Naive thymus-derived CD4-positive, alpha-beta T cell (primary cell): Measurements from ENCODE around the gene CCDC102B. TPM values are rescaled to one million over a fixed set of nuclear protein-coding genes. Genes with fewer than 3 reads are reported as not detected.

Experiments
- ATAC-seq: fragments of 150-1000 bp; cut with Tn5 transposase; 2 replicates; pipeline ENCODE4 v1.10.0; 2021; ENCODE audit warnings: mild to moderate bottlenecking, moderate library complexity
- CTCF ChIA-PET: fragments of 350-600 bp; sonication (Branson Sonifier 250); formaldehyde crosslinking; loops from one replicate; lab custom pipeline; 2021; ENCODE audit warnings: antibody characterized with exemption; lab: Charles Lee
- POLR2A ChIA-PET: fragments of 350-600 bp; sonication (Branson Sonifier 250); formaldehyde crosslinking; loops from one replicate; lab custom pipeline; 2021; ENCODE audit warnings: antibody characterized with exemption, inconsistent platforms; lab: Charles Lee
- DNase-seq, 9 donors: peaks; one replicate each; pipeline versions ENCODE4 v3.0.0 to v3.0.0-alpha.2; 2020 to 2022; ENCODE audit warnings: mixed read lengths in 1 of 9
- H3K27ac ChIP-seq: one replicate; pipeline ENCODE4 v1.7.0; 2013; ENCODE audit warnings: mild to moderate bottlenecking, low read depth, low read length, moderate library complexity
- H3K27me3 ChIP-seq, 2 donors: one replicate each; pipeline ENCODE4 v1.7.0; 2013; ENCODE audit warnings: low read length in 2 of 2, mild to moderate bottlenecking in 2 of 2, moderate library complexity in 2 of 2; ENCODE audit not compliant: control insufficient read depth in 2 of 2, insufficient read depth in 2 of 2
- H3K36me3 ChIP-seq, 3 experiments: 1 replicate in 2 of 3; 2 replicates in 1 of 3; pipeline ENCODE4 v1.7.0; 2013; ENCODE audit warnings: low read length in 3 of 3, mild to moderate bottlenecking in 3 of 3, moderate library complexity in 1 of 3; ENCODE audit not compliant: insufficient read depth in 3 of 3, control insufficient read depth in 2 of 3
- H3K4me1 ChIP-seq, 2 donors: one replicate each; pipeline ENCODE4 v1.7.0; 2013; ENCODE audit warnings: low read length in 2 of 2, mild to moderate bottlenecking in 2 of 2, moderate library complexity in 1 of 2; ENCODE audit not compliant: control insufficient read depth in 2 of 2, insufficient read depth in 2 of 2
- H3K4me3 ChIP-seq: 2 replicates; pipeline ENCODE4 v1.7.0; 2013; ENCODE audit warnings: mild to moderate bottlenecking, low read length
- H3K9me3 ChIP-seq, 3 experiments: 1 replicate in 2 of 3; 2 replicates in 1 of 3; pipeline ENCODE4 v1.7.0; 2013; ENCODE audit warnings: low read length in 3 of 3; ENCODE audit not compliant: control insufficient read depth in 2 of 3
- H3K27ac Mint-ChIP-seq, 9 donors: one replicate each; pipeline ENCODE4 v1.8.0; 2020 to 2022; ENCODE audit warnings: mixed read lengths in 9 of 9, mild to moderate bottlenecking in 8 of 9, moderate library complexity in 5 of 9, inconsistent platforms in 2 of 9
- H3K27me3 Mint-ChIP-seq, 5 donors: one replicate each; pipeline ENCODE4 v1.8.0; 2021 to 2022; ENCODE audit warnings: mixed read lengths in 5 of 5, mild to moderate bottlenecking in 1 of 5
- H3K36me3 Mint-ChIP-seq, 5 donors: one replicate each; pipeline ENCODE4 v1.8.0; 2020 to 2022; ENCODE audit warnings: mixed read lengths in 5 of 5, mild to moderate bottlenecking in 3 of 5, inconsistent platforms in 1 of 5
- H3K4me1 Mint-ChIP-seq, 7 donors: one replicate each; pipeline ENCODE4 v1.8.0; 2020 to 2022; ENCODE audit warnings: mixed read lengths in 7 of 7, mild to moderate bottlenecking in 3 of 7, inconsistent platforms in 1 of 7
- H3K4me3 Mint-ChIP-seq, 10 donors: one replicate each; pipeline ENCODE4 v1.8.0; 2020 to 2022; ENCODE audit warnings: mild to moderate bottlenecking in 10 of 10, mixed read lengths in 10 of 10, moderate library complexity in 6 of 10, inconsistent platforms in 2 of 10
- H3K9me3 Mint-ChIP-seq, 11 donors: one replicate each; pipeline ENCODE4 v1.8.0; 2020 to 2022; ENCODE audit warnings: mixed read lengths in 11 of 11, mild to moderate bottlenecking in 4 of 11, inconsistent platforms in 1 of 11, moderate library complexity in 1 of 11
- intact Hi-C, 2 donors: fragments of 100-400 bp; cut with micrococcal nuclease; formaldehyde crosslinking; loops; one replicate each; pipeline ENCODE4 v1.15.1; 2023
- polyA plus RNA-seq, 2 donors: library from polyadenylated mRNA; unstranded; fragments of 300-500 nt; fragmentation: Illumina TruSeq; gene quantifications; one replicate each; pipeline ENCODE4 v1.2.3, GENCODE V29; 2021
- total RNA-seq, 6 experiments: library from RNA in 5 of 6; stranded (reverse) in 5 of 6; gene quantifications; 1 replicate in 5 of 6; 2 replicates in 1 of 6; pipeline ENCODE4 v1.2.3 and lab custom pipeline; 2021 to 2026

The CCDC102B gene
- total and polyA plus RNA-seq, 7 experiments from 2014 or later, result 2.7 to 10.9 (median 6.4) TPM

- no peaks in the 10 kb centered on the region for H3K9me3 ChIP-seq
- Mint-ChIP-seq H3K4me3 (no peak overlapping the region), H3K36me3 (peaks cover 0 to 3% (median 0%) of the 10 kb centered on the region in 5 donors), H3K9me3 (peaks cover 0 to 6% (median 2%) of the 10 kb centered on the region in 11 donors), H3K4me1 (no peaks in the 10 kb centered on the region), H3K27ac (no peak overlapping the region), H3K27me3 (peaks cover 0 to 5% (median 0%) of the 10 kb centered on the region in 5 donors)
- no peaks in the 10 kb centered on the region for H3K4me1 ChIP-seq
- H3K27ac ChIP-seq, result no peak overlapping the region
- intact Hi-C loops, result no loop called here
- no peak for DNase-seq
- ChIA-PET CTCF (interaction anchor here (0.6 kb wide), 1 partner anchor 1273 kb away, joined by 3 read pairs; no protein-coding TSS in a partner anchor), POLR2A (no interaction called here)
- no peaks in the 10 kb centered on the region for H3K36me3 ChIP-seq
- ATAC-seq, result no peak
- no peaks in the 10 kb centered on the region for H3K27me3 ChIP-seq
- no peak overlapping the region for H3K4me3 ChIP-seq
Observed at GRCh38 chr18:68772268-68772667, 25.6 kb upstream of the CCDC102B start.

DNA sequence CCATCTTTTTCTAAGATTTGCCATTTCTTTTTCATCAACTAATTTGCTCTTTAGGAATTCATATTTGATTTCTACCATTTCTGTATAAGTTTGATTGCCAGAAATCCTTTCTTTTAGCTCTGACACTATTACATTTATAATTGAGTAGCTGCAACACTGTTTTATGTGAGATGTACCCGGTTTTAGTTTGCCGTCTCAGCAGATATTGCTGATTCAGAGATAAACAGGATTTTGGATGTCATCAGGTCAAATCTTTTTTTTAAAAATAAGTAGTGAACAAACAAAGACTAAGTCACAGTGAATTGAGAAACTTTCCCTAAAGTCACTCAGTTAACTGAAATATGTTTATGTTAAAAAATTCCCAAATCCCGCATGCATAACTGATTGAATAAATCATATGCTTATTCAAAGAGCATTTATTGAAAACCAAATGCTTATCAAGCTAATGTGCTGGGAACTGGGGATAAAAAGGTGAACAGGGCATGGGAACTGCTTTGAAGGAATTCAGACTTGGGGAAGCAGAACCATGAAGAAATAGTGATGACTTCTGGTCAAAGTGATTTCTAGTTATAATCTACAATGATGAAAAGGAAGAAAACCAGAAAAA lies 19.5 kb upstream of the CCDC102B start:
- CTCF ChIA-PET, result no interaction called here
- H3K36me3 ChIP-seq, result no peaks in the 10 kb centered on the region
- H3K9me3 Mint-ChIP-seq, result no peaks in the 10 kb centered on the region
- no peak overlapping the region for H3K27ac ChIP-seq
- H3K4me1 ChIP-seq, result no peaks in the 10 kb centered on the region
- ATAC-seq (no peak), DNase-seq (no peak)
- no peak overlapping the region for H3K27ac Mint-ChIP-seq
- no peaks in the 10 kb centered on the region for H3K9me3 ChIP-seq
- H3K4me3 ChIP-seq, result no peak overlapping the region
- no peaks in the 10 kb centered on the region for H3K4me1 Mint-ChIP-seq
- H3K36me3 Mint-ChIP-seq, result no peaks in the 10 kb centered on the region
- H3K4me3 Mint-ChIP-seq, result no peak overlapping the region
- no peaks in the 10 kb centered on the region for H3K27me3 ChIP-seq
- H3K27me3 Mint-ChIP-seq, result no peaks in the 10 kb centered on the region
- POLR2A ChIA-PET, result no interaction called here
- intact Hi-C loops, result no loop called here

- no peak for ATAC-seq
- Histone ChIP-seq H3K9me3 (no peaks in the 10 kb centered on the region), H3K4me3 (no peak overlapping the region), H3K36me3 (no peaks in the 10 kb centered on the region), H3K27ac (no peak overlapping the region), H3K27me3 (no peaks in the 10 kb centered on the region), H3K4me1 (no peaks in the 10 kb centered on the region)
- Mint-ChIP-seq H3K4me1 (no peaks in the 10 kb centered on the region), H3K36me3 (no peaks in the 10 kb centered on the region), H3K27me3 (no peaks in the 10 kb centered on the region), H3K4me3 (no peak overlapping the region), H3K27ac (no peak overlapping the region), H3K9me3 (peaks cover 0 to 2% (median 0%) of the 10 kb centered on the region in 11 donors)
- ChIA-PET POLR2A (no interaction called here), CTCF (no interaction called here)
- intact Hi-C loops, result no loop called here
- DNase-seq, result no peak
Observed at GRCh38 chr18:68779169-68779568, 18.7 kb upstream of the CCDC102B start.

GRCh38 chr18:68780802-68781635 lies 16.9 kb upstream of the CCDC102B start:
- H3K36me3 Mint-ChIP-seq, result no peaks in the 10 kb centered on the region
- no peak for ATAC-seq
- no peak overlapping the region for H3K4me3 Mint-ChIP-seq
- no peaks in the 10 kb centered on the region for H3K27me3 Mint-ChIP-seq
- Histone ChIP-seq H3K27me3 (no peaks in the 10 kb centered on the region), H3K4me1 (no peaks in the 10 kb centered on the region), H3K36me3 (no peaks in the 10 kb centered on the region), H3K9me3 (no peaks in the 10 kb centered on the region), H3K4me3 (no peak overlapping the region), H3K27ac (no peak overlapping the region)
- H3K9me3 Mint-ChIP-seq, result peaks cover 0 to 3% (median 0%) of the 10 kb centered on the region in 11 donors
- ChIA-PET POLR2A (interaction anchor here (0.6 kb wide), 1 partner anchor 1548 kb away, joined by 3 read pairs; no protein-coding TSS in a partner anchor), CTCF (no interaction called here)
- no peak for DNase-seq
- H3K4me1 Mint-ChIP-seq, result no peaks in the 10 kb centered on the region
- no peak overlapping the region for H3K27ac Mint-ChIP-seq
- intact Hi-C loops, result no loop called here

DNA sequence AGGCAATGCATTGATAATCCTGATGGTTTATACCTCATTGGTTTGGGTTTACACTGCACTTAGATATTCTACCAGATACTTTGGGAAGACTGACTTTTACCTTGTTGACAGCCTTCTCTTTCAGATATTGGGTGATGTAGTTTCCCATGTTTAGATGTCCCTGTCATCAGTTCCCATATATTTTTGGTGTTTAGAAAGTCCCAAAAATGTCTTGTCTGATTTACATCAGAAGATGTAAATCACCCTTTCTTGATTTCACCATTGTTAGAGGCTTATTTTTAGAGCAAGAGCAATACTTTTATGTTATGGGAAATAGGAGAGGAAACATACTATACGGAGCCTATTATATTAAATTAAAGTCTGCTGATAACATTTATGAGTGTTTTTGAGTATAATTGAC lies 14.4 kb upstream of the CCDC102B start:
- H3K4me1 ChIP-seq, result no peaks in the 10 kb centered on the region
- H3K36me3 Mint-ChIP-seq, result no peaks in the 10 kb centered on the region
- no peaks in the 10 kb centered on the region for H3K27me3 ChIP-seq
- ChIA-PET POLR2A (no interaction called here), CTCF (no interaction called here)
- no peak for DNase-seq
- peaks cover 0 to 3% (median 0%) of the 10 kb centered on the region in 11 donors for H3K9me3 Mint-ChIP-seq
- H3K4me3 Mint-ChIP-seq, result no peak overlapping the region
- H3K4me3 ChIP-seq, result no peak overlapping the region
- H3K36me3 ChIP-seq, result no peaks in the 10 kb centered on the region
- H3K27ac Mint-ChIP-seq, result no peak overlapping the region
- no peaks in the 10 kb centered on the region for H3K9me3 ChIP-seq
- intact Hi-C loops, result no loop called here
- H3K27ac ChIP-seq, result no peak overlapping the region
- H3K27me3 Mint-ChIP-seq, result no peaks in the 10 kb centered on the region
- no peaks in the 10 kb centered on the region for H3K4me1 Mint-ChIP-seq
- ATAC-seq, result no peak

GRCh38 chr18:68784071-68784470 lies 13.8 kb upstream of the CCDC102B start:
- no peaks in the 10 kb centered on the region for H3K36me3 Mint-ChIP-seq
- no peak overlapping the region for H3K27ac Mint-ChIP-seq
- H3K9me3 Mint-ChIP-seq, result peaks cover 0 to 3% (median 0%) of the 10 kb centered on the region in 11 donors
- H3K27ac ChIP-seq, result no peak overlapping the region
- POLR2A ChIA-PET, result no interaction called here
- no peak for DNase-seq
- no peak for ATAC-seq
- intact Hi-C loops, result no loop called here
- no peaks in the 10 kb centered on the region for H3K36me3 ChIP-seq
- H3K4me3 Mint-ChIP-seq, result no peak overlapping the region
- H3K27me3 ChIP-seq, result no peaks in the 10 kb centered on the region
- H3K27me3 Mint-ChIP-seq, result no peaks in the 10 kb centered on the region
- no peak overlapping the region for H3K4me3 ChIP-seq
- no peaks in the 10 kb centered on the region for H3K9me3 ChIP-seq
- H3K4me1 Mint-ChIP-seq, result no peaks in the 10 kb centered on the region
- CTCF ChIA-PET, result no interaction called here
- H3K4me1 ChIP-seq, result no peaks in the 10 kb centered on the region
